ENCODE measurements around the gene SLC1A3. TPM values are rescaled to one million over a fixed set of nuclear protein-coding genes. Genes with fewer than 3 reads are reported as not detected.

SLC1A3 gene
- total and polyA plus RNA-seq, 12 donors = 10.0 to 94.1 (median 43.2) TPM

DNA sequence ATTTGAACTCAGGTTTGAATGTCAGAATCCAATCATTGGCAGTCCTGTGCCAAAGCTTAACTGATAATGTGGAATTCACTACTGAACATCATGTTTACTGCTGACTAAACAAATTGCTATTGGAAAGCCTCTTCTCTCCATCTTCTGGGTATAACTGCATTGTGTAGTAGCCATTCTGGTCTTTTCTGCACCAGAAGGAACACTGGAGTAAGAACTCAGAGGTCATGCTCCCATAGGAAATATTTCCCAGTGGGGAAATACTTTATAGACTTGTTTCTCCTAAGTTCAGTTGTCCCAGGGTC, 25.9 kb downstream of the SLC1A3 start:
- no peaks in the 10 kb centered on the region for H3K9me3 ChIP-seq (replicated peaks in 1 of 3)
- H3K27me3 ChIP-seq = no peaks in the 10 kb centered on the region
- TF ChIP-seq POLR2A (IDR thresholded peaks at IDR 0.05) = no peak
- TF ChIP-seq, protein P1, sequence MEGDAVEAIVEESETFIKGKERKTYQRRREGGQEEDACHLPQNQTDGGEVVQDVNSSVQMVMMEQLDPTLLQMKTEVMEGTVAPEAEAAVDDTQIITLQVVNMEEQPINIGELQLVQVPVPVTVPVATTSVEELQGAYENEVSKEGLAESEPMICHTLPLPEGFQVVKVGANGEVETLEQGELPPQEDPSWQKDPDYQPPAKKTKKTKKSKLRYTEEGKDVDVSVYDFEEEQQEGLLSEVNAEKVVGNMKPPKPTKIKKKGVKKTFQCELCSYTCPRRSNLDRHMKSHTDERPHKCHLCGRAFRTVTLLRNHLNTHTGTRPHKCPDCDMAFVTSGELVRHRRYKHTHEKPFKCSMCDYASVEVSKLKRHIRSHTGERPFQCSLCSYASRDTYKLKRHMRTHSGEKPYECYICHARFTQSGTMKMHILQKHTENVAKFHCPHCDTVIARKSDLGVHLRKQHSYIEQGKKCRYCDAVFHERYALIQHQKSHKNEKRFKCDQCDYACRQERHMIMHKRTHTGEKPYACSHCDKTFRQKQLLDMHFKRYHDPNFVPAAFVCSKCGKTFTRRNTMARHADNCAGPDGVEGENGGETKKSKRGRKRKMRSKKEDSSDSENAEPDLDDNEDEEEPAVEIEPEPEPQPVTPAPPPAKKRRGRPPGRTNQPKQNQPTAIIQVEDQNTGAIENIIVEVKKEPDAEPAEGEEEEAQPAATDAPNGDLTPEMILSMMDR (IDR thresholded peaks at IDR 0.05) = no peak
- intact Hi-C loops (cut with DNase I) = no loop called here
- no peak for DNase-seq
- no peak overlapping the region for H3K27ac ChIP-seq
- H3K36me3 ChIP-seq (replicated peaks in 1 of 2) = no peaks in the 10 kb centered on the region
- no peaks in the 10 kb centered on the region for H3K4me1 ChIP-seq (replicated peaks in 1 of 2)
- H3K4me3 ChIP-seq = no peak overlapping the region

DNA sequence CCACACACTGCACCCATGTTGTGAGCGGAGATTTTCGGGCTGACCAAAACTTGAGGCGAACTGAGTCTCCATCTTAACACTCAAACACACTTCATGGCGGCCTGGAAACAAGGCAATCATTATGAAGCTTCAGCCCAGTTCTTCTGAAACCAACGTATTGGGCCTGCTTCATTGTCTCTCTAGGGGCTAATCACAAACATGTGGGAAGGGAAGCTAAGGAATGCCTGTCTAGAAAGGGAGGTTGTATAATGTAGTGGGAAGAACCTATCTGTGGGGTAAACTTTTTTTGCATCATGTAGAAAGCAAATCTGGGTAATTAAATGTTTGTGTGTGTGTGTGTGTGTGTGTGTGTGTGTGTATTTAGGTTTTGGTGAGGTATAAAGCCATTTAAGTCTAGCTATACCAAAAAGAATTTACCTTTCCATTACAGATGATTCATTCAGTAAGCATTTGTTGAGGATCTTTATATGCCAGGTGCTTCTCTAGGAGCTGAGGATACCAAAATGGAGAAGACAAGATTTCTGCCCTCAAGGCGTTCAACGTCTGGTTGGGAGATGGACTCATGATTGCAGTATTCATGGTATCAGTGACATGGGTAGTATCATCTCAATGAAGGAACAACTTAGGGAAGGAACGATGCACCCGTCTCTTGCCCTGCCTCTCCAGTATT, 29.4 kb downstream of the SLC1A3 start:
- Histone ChIP-seq H3K36me3 (replicated peaks in 1 of 2) (no peaks in the 10 kb centered on the region), H3K4me1 (replicated peaks in 1 of 2) (no peaks in the 10 kb centered on the region), H3K9me3 (replicated peaks in 1 of 3) (no peaks in the 10 kb centered on the region), H3K27ac (no peak overlapping the region), H3K27me3 (no peaks in the 10 kb centered on the region), H3K4me3 (no peak overlapping the region)
- intact Hi-C loops (cut with DNase I) = no loop called here
- no peak for DNase-seq
- WGBS, 4 donors = 87 to 93% (median 89%) methylated on average over 9 of the region's 9 CpGs
- TF ChIP-seq POLR2A (IDR thresholded peaks at IDR 0.05) = no peak
- TF ChIP-seq, protein P1 (IDR thresholded peaks at IDR 0.05) = no peak

DNA sequence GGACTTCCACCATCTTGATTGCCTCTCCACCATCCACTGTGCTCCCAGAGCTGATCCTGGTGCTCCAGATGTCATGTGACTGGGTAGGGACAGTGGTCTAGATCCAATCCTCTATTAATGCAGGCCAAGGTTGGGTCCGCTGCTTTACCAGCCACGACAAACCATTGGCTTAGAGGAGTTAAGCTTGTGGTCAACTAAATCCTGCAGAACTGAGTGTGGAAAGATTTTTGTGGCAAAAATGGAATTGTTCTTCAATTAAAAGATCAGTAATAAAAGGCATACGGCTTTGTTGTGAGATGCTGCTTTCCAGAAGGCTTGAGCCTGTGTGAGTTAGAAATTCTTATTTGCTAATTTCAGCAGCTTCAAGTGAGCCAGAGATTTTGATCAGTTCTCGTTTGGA, 30.7 kb downstream of the SLC1A3 start:
- Histone ChIP-seq H3K4me3 (no peak overlapping the region), H3K9me3 (replicated peaks in 1 of 3) (no peaks in the 10 kb centered on the region), H3K36me3 (replicated peaks in 1 of 2) (no peaks in the 10 kb centered on the region), H3K27ac (no peak overlapping the region), H3K4me1 (replicated peaks in 1 of 2) (no peaks in the 10 kb centered on the region), H3K27me3 (no peaks in the 10 kb centered on the region)
- DNase-seq = no peak
- 77 to 82% (median 80%) methylated on average over 4 of the region's 4 CpGs for WGBS, 4 donors
- TF ChIP-seq POLR2A (IDR thresholded peaks at IDR 0.05) = no peak
- TF ChIP-seq, protein P1 (IDR thresholded peaks at IDR 0.05) = no peak
- intact Hi-C loops (cut with DNase I) = no loop called here

DNA sequence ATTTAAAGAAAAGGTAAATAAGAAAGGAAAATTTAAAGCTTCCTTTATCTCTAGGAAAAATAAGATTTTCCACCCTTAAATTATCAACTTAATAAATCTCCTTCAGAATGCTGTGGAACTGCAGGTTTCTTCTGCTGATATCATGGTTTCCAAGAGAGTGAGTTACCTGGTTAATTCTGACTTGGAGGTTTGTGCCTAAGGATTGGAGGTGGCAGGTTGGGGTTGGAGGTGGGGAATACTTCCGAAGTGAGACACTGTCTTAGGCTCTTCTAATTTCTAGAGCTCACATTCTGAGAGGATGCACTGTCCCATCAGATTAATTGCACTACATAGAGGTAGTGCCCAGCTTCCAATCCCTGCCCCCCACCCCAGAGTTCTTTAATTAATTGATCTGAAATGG, 31.1 kb downstream of the SLC1A3 start:
- WGBS, 4 donors = 75 to 98% (median 88%) methylated on average over 1 of the region's 1 CpG

More for the DNA sequence above, 31.1 kb downstream of the SLC1A3 start:
- no peak overlapping the region for H3K4me3 ChIP-seq
- H3K36me3 ChIP-seq (replicated peaks in 1 of 2) = no peaks in the 10 kb centered on the region
- H3K9me3 ChIP-seq (replicated peaks in 1 of 3) = no peaks in the 10 kb centered on the region
- H3K27ac ChIP-seq = no peak overlapping the region
- H3K4me1 ChIP-seq (replicated peaks in 1 of 2) = no peaks in the 10 kb centered on the region
- DNase-seq = no peak
- no peaks in the 10 kb centered on the region for H3K27me3 ChIP-seq
- intact Hi-C loops (cut with DNase I) = no loop called here
- TF ChIP-seq, protein P1 (IDR thresholded peaks at IDR 0.05) = no peak
- TF ChIP-seq POLR2A (IDR thresholded peaks at IDR 0.05) = no peak
